CD4-positive, alpha-beta T cell treated with Interferon alpha-2 for 1 hour (primary cell): ENCODE results near the gene LAMA2.
"Not testable (repeated sequence)": the region's sequence is repeated elsewhere in the genome, so short reads cannot be mapped to it uniquely, and the experiment has no call there.

Experiments
- DNase-seq, 2 donors: peaks; one replicate each; pipeline ENCODE4 v3.0.0-alpha.2; 2020 to 2022

LAMA2 gene

GRCh38 chr6:129135451-129135850 is 252.5 kb downstream of the LAMA2 start:
- DNase-seq: no peak

- DNase-seq: no peak
Measured at GRCh38 chr6:129136751-129137150, 253.8 kb downstream of the LAMA2 start.

- no peak for DNase-seq
Measured at GRCh38 chr6:129138739-129139405, 255.9 kb downstream of the LAMA2 start.

- no peak for DNase-seq
Measured at GRCh38 chr6:129140526-129140925, 257.6 kb downstream of the LAMA2 start.

GRCh38 chr6:129141499-129141898 is 258.6 kb downstream of the LAMA2 start:
- DNase-seq: no peak

GRCh38 chr6:129146902-129147301 is 264.0 kb downstream of the LAMA2 start:
- DNase-seq: no peak

GRCh38 chr6:129150507-129150906 is 267.6 kb downstream of the LAMA2 start:
- no peak for DNase-seq

- DNase-seq: no peak
Measured at GRCh38 chr6:129153257-129153656, 270.3 kb downstream of the LAMA2 start.

- not testable (repeated sequence) for DNase-seq
Measured at GRCh38 chr6:129159242-129159641, 276.3 kb downstream of the LAMA2 start.

GRCh38 chr6:129162605-129163004 is 279.7 kb downstream of the LAMA2 start:
- no peak for DNase-seq

GRCh38 chr6:129163551-129163950 is 280.6 kb downstream of the LAMA2 start:
- DNase-seq: no peak

- no peak for DNase-seq
Measured at GRCh38 chr6:129164032-129164431, 281.1 kb downstream of the LAMA2 start.

GRCh38 chr6:129172279-129172995 is 289.5 kb downstream of the LAMA2 start:
- DNase-seq: not testable (repeated sequence)

- DNase-seq: no peak
Measured at GRCh38 chr6:129175066-129175465, 292.1 kb downstream of the LAMA2 start.

GRCh38 chr6:129177801-129178200 is 294.9 kb downstream of the LAMA2 start:
- no peak for DNase-seq

GRCh38 chr6:129179283-129179682 is 296.3 kb downstream of the LAMA2 start:
- no peak for DNase-seq

- DNase-seq: no peak
Measured at GRCh38 chr6:129181001-129181400, 298.1 kb downstream of the LAMA2 start.

GRCh38 chr6:129183187-129183591 is 300.3 kb downstream of the LAMA2 start:
- no peak for DNase-seq

GRCh38 chr6:129183681-129184301 is 300.9 kb downstream of the LAMA2 start:
- DNase-seq: no peak

- DNase-seq: no peak
Measured at GRCh38 chr6:129184324-129184723, 301.4 kb downstream of the LAMA2 start.

GRCh38 chr6:129184808-129185366 is 301.9 kb downstream of the LAMA2 start:
- DNase-seq: no peak

- no peak for DNase-seq
Measured at GRCh38 chr6:129186988-129187387, 304.1 kb downstream of the LAMA2 start.

- no peak for DNase-seq
Measured at GRCh38 chr6:129188306-129188705, 305.4 kb downstream of the LAMA2 start.

- DNase-seq: no peak
Measured at GRCh38 chr6:129188795-129189194, 305.9 kb downstream of the LAMA2 start.
